DOHH2 (cell line): ENCODE data around the gene LGI2.

Experiments
- EZH2phosphoT487 ChIP-seq: fragments of 200-600 bp; sonication (generic); IDR thresholded peaks from 2 replicates; pipeline ENCODE4 v1.6.1; 2017; ENCODE audit warnings: borderline replicate concordance, mild to moderate bottlenecking, antibody characterized with exemption, low read length, moderate library complexity, mixed read lengths
- TF ChIP-seq, protein P1 (sequence below): fragments of 200-600 bp; sonication (generic); IDR thresholded peaks from one replicate; pipeline ENCODE4 v1.5.1; 2014; ENCODE audit warnings: antibody characterized with exemption, mild to moderate bottlenecking, low read depth, low read length; ENCODE audit not compliant: poor library complexity, severe bottlenecking

- TF ChIP-seq, protein P1, sequence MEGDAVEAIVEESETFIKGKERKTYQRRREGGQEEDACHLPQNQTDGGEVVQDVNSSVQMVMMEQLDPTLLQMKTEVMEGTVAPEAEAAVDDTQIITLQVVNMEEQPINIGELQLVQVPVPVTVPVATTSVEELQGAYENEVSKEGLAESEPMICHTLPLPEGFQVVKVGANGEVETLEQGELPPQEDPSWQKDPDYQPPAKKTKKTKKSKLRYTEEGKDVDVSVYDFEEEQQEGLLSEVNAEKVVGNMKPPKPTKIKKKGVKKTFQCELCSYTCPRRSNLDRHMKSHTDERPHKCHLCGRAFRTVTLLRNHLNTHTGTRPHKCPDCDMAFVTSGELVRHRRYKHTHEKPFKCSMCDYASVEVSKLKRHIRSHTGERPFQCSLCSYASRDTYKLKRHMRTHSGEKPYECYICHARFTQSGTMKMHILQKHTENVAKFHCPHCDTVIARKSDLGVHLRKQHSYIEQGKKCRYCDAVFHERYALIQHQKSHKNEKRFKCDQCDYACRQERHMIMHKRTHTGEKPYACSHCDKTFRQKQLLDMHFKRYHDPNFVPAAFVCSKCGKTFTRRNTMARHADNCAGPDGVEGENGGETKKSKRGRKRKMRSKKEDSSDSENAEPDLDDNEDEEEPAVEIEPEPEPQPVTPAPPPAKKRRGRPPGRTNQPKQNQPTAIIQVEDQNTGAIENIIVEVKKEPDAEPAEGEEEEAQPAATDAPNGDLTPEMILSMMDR = no peak
- no peak for TF ChIP-seq EZH2phosphoT487
Measured at GRCh38 chr4:25065932-25066590, 35.3 kb upstream of the LGI2 start.
